ENCODE results near the gene CARD9. TPM values are rescaled to one million over a fixed set of nuclear protein-coding genes. Genes with fewer than 3 reads are reported as not detected.

Gene CARD9
- polyA plus RNA-seq (2013, experiment 1 of 2) = 0.37 TPM
- 0.51 TPM for polyA plus RNA-seq (2013, experiment 2 of 2)

DNA sequence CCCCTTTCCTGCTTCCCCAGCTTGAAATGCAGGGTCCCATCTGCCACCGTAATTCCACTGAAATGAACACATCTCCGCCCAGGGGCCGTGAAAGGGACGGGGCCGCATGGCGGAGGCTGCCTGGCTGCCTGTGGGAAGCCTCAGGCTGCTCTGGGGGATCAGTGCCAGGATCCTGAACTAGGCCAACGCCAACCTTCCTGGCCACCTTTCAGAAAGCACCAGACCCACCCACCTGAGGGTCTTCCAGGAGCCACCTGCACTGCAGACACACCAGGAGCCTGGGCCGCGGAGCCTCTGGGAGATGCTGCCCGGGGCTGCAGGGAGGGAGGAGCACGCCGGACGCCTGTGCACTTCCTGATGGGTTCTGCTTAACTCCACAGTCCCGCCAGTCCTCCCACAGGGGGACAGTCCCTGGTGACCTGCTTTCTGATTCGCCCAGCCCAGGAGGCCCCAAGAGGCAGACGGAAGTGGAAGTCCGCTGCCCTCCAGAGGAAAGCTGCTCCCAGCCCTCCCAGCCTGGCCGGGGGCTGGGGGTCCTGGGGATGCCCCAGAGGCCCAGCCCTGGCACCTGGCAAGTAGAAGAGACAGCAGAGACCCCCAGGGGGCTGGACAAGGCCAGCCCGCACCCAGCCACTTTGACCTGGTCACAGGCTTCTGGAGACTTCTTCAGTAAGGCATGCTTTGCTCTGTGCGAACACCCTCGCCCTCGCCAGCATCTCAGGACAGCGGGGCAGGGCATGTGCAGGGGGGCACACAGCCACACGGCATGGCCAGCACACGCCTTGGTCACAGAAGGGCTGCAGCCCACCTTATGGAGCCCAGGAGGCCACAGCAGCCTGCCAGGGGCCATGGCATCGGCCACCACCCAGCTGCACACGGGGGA is at the start of gene CARD9:
TSS of gene CARD9 (minus strand) at position 370 of the 883 bp plus-strand sequence. CDS start 1,591 bp downstream, outside the sequence.
- no peak within 1 kb of the TSS for H3K4me2 ChIP-seq (ENCODE audit: low read length, poor library complexity, severe bottlenecking)
- H2BK5ac ChIP-seq (ENCODE audit: low read depth, low read length, poor library complexity, severe bottlenecking) = no peak within 1 kb of the TSS
- 89% methylated on average over 27 of the region's 27 CpGs for WGBS
- H3K9ac ChIP-seq (ENCODE audit: low read length) = peak within 1 kb of the TSS; percentile 53
- H2BK15ac ChIP-seq (ENCODE audit: low read depth, poor library complexity, severe bottlenecking) = peak within 1 kb of the TSS; percentile 78
- H4K8ac ChIP-seq (ENCODE audit: low read length) = peak within 1 kb of the TSS; percentile 93
- H2BK12ac ChIP-seq (ENCODE audit: low read length in 2 of 2) = peak within 1 kb of the TSS; percentile 65 to 69
- DNase-seq = no peak
- H3K27ac ChIP-seq (ENCODE audit: low read length, poor library complexity, severe bottlenecking) = peak within 1 kb of the TSS; percentile 61
- peak within 1 kb of the TSS; percentile 63 for H2AK5ac ChIP-seq (ENCODE audit: low read length, severe bottlenecking)
- peak within 1 kb of the TSS; percentile 72 to 90 for H3K18ac ChIP-seq (ENCODE audit: low read depth in 1 of 2, low read length in 2 of 2)
- H3K14ac ChIP-seq (ENCODE audit: low read length in 2 of 2) = peak within 1 kb of the TSS in 1 of 2 experiments; percentile 76
- peaks cover 34 to 64% of the 10 kb centered on the region in 2 experiments for H3K36me3 ChIP-seq (ENCODE audit: control insufficient read depth in 1 of 2, insufficient read depth in 2 of 2, low read depth in 1 of 2, low read length in 2 of 2)
- H3K23ac ChIP-seq (ENCODE audit: low read length in 2 of 2) = no peak within 1 kb of the TSS
- peak within 1 kb of the TSS; percentile 77 for H4K91ac ChIP-seq (ENCODE audit: low read length)
- peak within 1 kb of the TSS in 1 of 2 experiments; percentile 33 for H3K4me3 ChIP-seq (ENCODE audit: insufficient read depth in 1 of 2, low read depth in 1 of 2, low read length in 2 of 2)
- no peaks in the 10 kb centered on the region for H3K9me3 ChIP-seq (ENCODE audit: control insufficient read depth, low read length)
- peak within 1 kb of the TSS; percentile 5 to 38 for H3K4ac ChIP-seq (ENCODE audit: low read depth in 1 of 2, low read length in 2 of 2)
- H3K27me3 ChIP-seq (ENCODE audit: control insufficient read depth in 1 of 2, insufficient read depth in 1 of 2, low read length in 2 of 2) = no peaks in the 10 kb centered on the region
- H2AFZ ChIP-seq (ENCODE audit: low read depth, low read length) = peak within 1 kb of the TSS; percentile 67
- H2BK120ac ChIP-seq (ENCODE audit: low read depth, low read length) = no peak within 1 kb of the TSS
- peaks cover 37% of the 10 kb centered on the region for H3K4me1 ChIP-seq (ENCODE audit: control insufficient read depth, insufficient read depth, low read depth, low read length)
- H3K79me1 ChIP-seq (replicated peaks; ENCODE audit: low read length, poor library complexity, severe bottlenecking) = peaks cover 3% of the 10 kb centered on the region

GRCh38 chr9:136422876-136423275 is 49.4 kb upstream of the CARD9 start:
- H2AK5ac ChIP-seq (ENCODE audit: low read length, severe bottlenecking) = no peak overlapping the region
- H3K4me3 ChIP-seq (ENCODE audit: insufficient read depth in 1 of 2, low read depth in 1 of 2, low read length in 2 of 2) = no peak overlapping the region
- no peak overlapping the region for H3K27ac ChIP-seq (ENCODE audit: low read length, poor library complexity, severe bottlenecking)
- no peak overlapping the region for H2BK5ac ChIP-seq (ENCODE audit: low read depth, low read length, poor library complexity, severe bottlenecking)
- no peak overlapping the region for H4K91ac ChIP-seq (ENCODE audit: low read length)
- 98% methylated on average over 26 of the region's 26 CpGs for WGBS
- H3K9ac ChIP-seq (ENCODE audit: low read length) = no peak overlapping the region
- H3K18ac ChIP-seq (ENCODE audit: low read depth in 1 of 2, low read length in 2 of 2) = no peak overlapping the region
- peaks cover 36% of the 10 kb centered on the region for H3K79me1 ChIP-seq (replicated peaks; ENCODE audit: low read length, poor library complexity, severe bottlenecking)
- no peak overlapping the region for H2BK120ac ChIP-seq (ENCODE audit: low read depth, low read length)
- H2BK12ac ChIP-seq (ENCODE audit: low read length in 2 of 2) = no peak overlapping the region
- peaks cover 72 to 76% of the 10 kb centered on the region in 2 experiments for H3K36me3 ChIP-seq (ENCODE audit: control insufficient read depth in 1 of 2, insufficient read depth in 2 of 2, low read depth in 1 of 2, low read length in 2 of 2)
- H3K9me3 ChIP-seq (ENCODE audit: control insufficient read depth, low read length) = no peaks in the 10 kb centered on the region
- no peak overlapping the region for H2AFZ ChIP-seq (ENCODE audit: low read depth, low read length)
- H3K4me1 ChIP-seq (ENCODE audit: control insufficient read depth, insufficient read depth, low read depth, low read length) = peaks cover 3% of the 10 kb centered on the region
- no peak overlapping the region for H4K8ac ChIP-seq (ENCODE audit: low read length)
- H3K4ac ChIP-seq (ENCODE audit: low read depth in 1 of 2, low read length in 2 of 2) = no peak overlapping the region
- H3K27me3 ChIP-seq (ENCODE audit: control insufficient read depth in 1 of 2, insufficient read depth in 1 of 2, low read length in 2 of 2) = no peaks in the 10 kb centered on the region
- H3K4me2 ChIP-seq (ENCODE audit: low read length, poor library complexity, severe bottlenecking) = no peak overlapping the region
- no peak overlapping the region for H3K14ac ChIP-seq (ENCODE audit: low read length in 2 of 2)
- no peak overlapping the region for H2BK15ac ChIP-seq (ENCODE audit: low read depth, poor library complexity, severe bottlenecking)
- no peak for DNase-seq
- H3K23ac ChIP-seq (ENCODE audit: low read length in 2 of 2) = no peak overlapping the region

DNA sequence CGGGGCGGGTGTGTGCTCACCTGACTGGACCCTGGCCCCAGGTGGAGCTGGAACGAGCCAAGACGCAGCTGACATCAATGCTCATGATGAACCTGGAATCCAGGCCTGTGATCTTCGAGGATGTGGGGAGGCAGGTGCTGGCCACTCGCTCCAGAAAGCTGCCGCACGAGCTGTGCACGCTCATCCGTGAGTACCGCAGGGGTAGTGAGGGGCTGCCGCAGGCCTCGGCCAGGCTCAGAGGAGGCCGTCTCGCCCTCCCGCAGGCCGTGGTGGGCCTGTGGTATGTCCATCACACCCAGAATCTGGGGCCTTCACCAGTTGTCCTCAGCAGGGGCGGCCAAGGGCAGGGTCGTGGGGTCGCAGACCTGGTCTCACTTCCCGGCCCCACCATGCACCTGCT is 48.3 kb upstream of the CARD9 start:
- Histone ChIP-seq H3K4ac (ENCODE audit: low read depth in 1 of 2, low read length in 2 of 2) (no peak overlapping the region), H3K18ac (ENCODE audit: low read depth in 1 of 2, low read length in 2 of 2) (no peak overlapping the region), H3K9me3 (ENCODE audit: control insufficient read depth, low read length) (no peaks in the 10 kb centered on the region), H2BK12ac (ENCODE audit: low read length in 2 of 2) (no peak overlapping the region), H3K9ac (ENCODE audit: low read length) (no peak overlapping the region), H2BK5ac (ENCODE audit: low read depth, low read length, poor library complexity, severe bottlenecking) (no peak overlapping the region), H3K4me3 (ENCODE audit: insufficient read depth in 1 of 2, low read depth in 1 of 2, low read length in 2 of 2) (no peak overlapping the region), H2BK15ac (ENCODE audit: low read depth, poor library complexity, severe bottlenecking) (no peak overlapping the region), H4K8ac (ENCODE audit: low read length) (no peak overlapping the region), H3K23ac (ENCODE audit: low read length in 2 of 2) (no peak overlapping the region), H3K27ac (ENCODE audit: low read length, poor library complexity, severe bottlenecking) (no peak overlapping the region), H3K4me1 (ENCODE audit: control insufficient read depth, insufficient read depth, low read depth, low read length) (peaks cover 3% of the 10 kb centered on the region), H3K79me1 (replicated peaks; ENCODE audit: low read length, poor library complexity, severe bottlenecking) (peaks cover 40% of the 10 kb centered on the region), H2AK5ac (ENCODE audit: low read length, severe bottlenecking) (no peak overlapping the region), H3K4me2 (ENCODE audit: low read length, poor library complexity, severe bottlenecking) (no peak overlapping the region), H3K27me3 (ENCODE audit: control insufficient read depth in 1 of 2, insufficient read depth in 1 of 2, low read length in 2 of 2) (no peaks in the 10 kb centered on the region), H3K14ac (ENCODE audit: low read length in 2 of 2) (no peak overlapping the region), H2BK120ac (ENCODE audit: low read depth, low read length) (no peak overlapping the region), H3K36me3 (ENCODE audit: control insufficient read depth in 1 of 2, insufficient read depth in 2 of 2, low read depth in 1 of 2, low read length in 2 of 2) (peaks cover 82 to 87% of the 10 kb centered on the region in 2 experiments), H2AFZ (ENCODE audit: low read depth, low read length) (no peak overlapping the region), H4K91ac (ENCODE audit: low read length) (no peak overlapping the region)
- no peak for DNase-seq
- WGBS = 93% methylated on average over 21 of the region's 21 CpGs

GRCh38 chr9:136419092-136419420 is 45.6 kb upstream of the CARD9 start:
- Histone ChIP-seq H4K91ac (ENCODE audit: low read length) (no peak overlapping the region), H2BK15ac (ENCODE audit: low read depth, poor library complexity, severe bottlenecking) (no peak overlapping the region), H3K23ac (ENCODE audit: low read length in 2 of 2) (no peak overlapping the region), H3K36me3 (ENCODE audit: control insufficient read depth in 1 of 2, insufficient read depth in 2 of 2, low read depth in 1 of 2, low read length in 2 of 2) (peaks cover 94% of the 10 kb centered on the region in 2 experiments), H3K4me3 (ENCODE audit: insufficient read depth in 1 of 2, low read depth in 1 of 2, low read length in 2 of 2) (no peak overlapping the region), H4K8ac (ENCODE audit: low read length) (no peak overlapping the region), H3K18ac (ENCODE audit: low read depth in 1 of 2, low read length in 2 of 2) (no peak overlapping the region), H3K27ac (ENCODE audit: low read length, poor library complexity, severe bottlenecking) (no peak overlapping the region), H3K9me3 (ENCODE audit: control insufficient read depth, low read length) (no peaks in the 10 kb centered on the region), H2BK5ac (ENCODE audit: low read depth, low read length, poor library complexity, severe bottlenecking) (no peak overlapping the region), H2BK12ac (ENCODE audit: low read length in 2 of 2) (no peak overlapping the region), H3K14ac (ENCODE audit: low read length in 2 of 2) (no peak overlapping the region), H3K27me3 (ENCODE audit: control insufficient read depth in 1 of 2, insufficient read depth in 1 of 2, low read length in 2 of 2) (no peaks in the 10 kb centered on the region), H2BK120ac (ENCODE audit: low read depth, low read length) (no peak overlapping the region), H2AK5ac (ENCODE audit: low read length, severe bottlenecking) (no peak overlapping the region), H3K4me2 (ENCODE audit: low read length, poor library complexity, severe bottlenecking) (no peak overlapping the region), H3K4me1 (ENCODE audit: control insufficient read depth, insufficient read depth, low read depth, low read length) (no peaks in the 10 kb centered on the region), H3K9ac (ENCODE audit: low read length) (no peak overlapping the region), H3K4ac (ENCODE audit: low read depth in 1 of 2, low read length in 2 of 2) (no peak overlapping the region), H3K79me1 (replicated peaks; ENCODE audit: low read length, poor library complexity, severe bottlenecking) (peaks cover 49% of the 10 kb centered on the region), H2AFZ (ENCODE audit: low read depth, low read length) (no peak overlapping the region)
- DNase-seq = no peak
- WGBS = 97% methylated on average over 12 of the region's 12 CpGs
